Right lobe of liver (tissue), 6 donors: ENCODE measurements around the gene ZFPM1. TPM values are rescaled to one million over a fixed set of nuclear protein-coding genes. Genes with fewer than 3 reads are reported as not detected.

Experiments used
- ATAC-seq, 4 donors: fragments of 200-7000 bp; cut with Tn5 transposase; one replicate each; pipeline ENCODE4 v1.9.1; 2020; ENCODE audit warnings: mild to moderate bottlenecking in 4 of 4, moderate library complexity in 4 of 4
- DNase-seq, 3 donors: peaks; one replicate each; pipeline ENCODE4 v3.0.0-alpha.2; 2020
- H3K27ac ChIP-seq, 3 donors: fragments of 200-600 bp; one replicate each; pipeline ENCODE4 v1.8.0; 2022
- H3K27me3 ChIP-seq, 2 donors: fragments of 200-600 bp; one replicate each; pipeline ENCODE4 v1.8.0; 2022
- H3K36me3 ChIP-seq, 4 donors: fragments of 200-600 bp; sonication (generic) in 1 of 4; one replicate each; pipeline versions ENCODE4 v1.5.1 to v1.8.0; 2017 to 2022; ENCODE audit warnings: control low read depth in 1 of 4
- H3K4me1 ChIP-seq, 4 donors: fragments of 200-600 bp; sonication (generic) in 1 of 4; one replicate each; pipeline versions ENCODE4 v1.5.1 to v1.8.0; 2017 to 2022; ENCODE audit warnings: control low read depth in 1 of 4
- H3K4me3 ChIP-seq, 3 donors: fragments of 200-600 bp; one replicate each; pipeline ENCODE4 v1.8.0; 2022
- H3K9me3 ChIP-seq, 4 donors: fragments of 200-600 bp; sonication (generic) in 1 of 4; one replicate each; pipeline versions ENCODE4 v1.5.1 to v1.8.0; 2017 to 2022; ENCODE audit warnings: control low read depth in 1 of 4
- CTCF ChIP-seq, 4 donors: fragments of 200-600 bp in 3 of 4; fragments of 450-650 bp in 1 of 4; IDR thresholded peaks; one replicate each; pipeline versions ENCODE4 v1.5.1 to v1.8.0; 2016 to 2022; ENCODE audit warnings: antibody characterized with exemption in 4 of 4, mild to moderate bottlenecking in 2 of 4
- POLR2A ChIP-seq: fragments of 450-650 bp; IDR thresholded peaks from one replicate; pipeline ENCODE4 v1.6.1; 2017; ENCODE audit warnings: antibody characterized with exemption, mild to moderate bottlenecking
- WGBS: methylation state at CpG from one replicate; pipeline ENCODE4 v1.1.6; 2018; ENCODE audit warnings: low coverage, low lambda C conversion rate; ENCODE audit not compliant: insufficient coverage; ENCODE audit errors: missing lambda C conversion rate; 5-methylcytosine and 5-hydroxymethylcytosine counted together
- intact Hi-C, 2 donors: fragments of 100-400 bp; cut with DNase I; formaldehyde crosslinking; loops; one replicate each; pipeline versions ENCODE4 v1.11.2 to v1.14.1; 2022
- total RNA-seq, 6 experiments: library from RNA; depleted of rRNA in 2 of 6; stranded (reverse); fragments of >200 nt in 2 of 6; fragmentation: NEBNext Ultra II Directional in 3 of 6; extraction: Animal tissue kit (Norgen Biotek cat#: 25700) in 3 of 6; gene quantifications; one replicate each; pipeline versions ENCODE4 v1.1.0 to v1.2.4, GENCODE V29; 2016 to 2023
- donor health status: DM: no; HTN: yes; CAD: no.
- donor health status: DM: no; HTN: no; CAD: no.
- donor health status: DM: no; HTN: no; CAD: no.
- donor health status: DM: no; HTN: yes; CAD: no.
- donor health status: DM: no; HTN: yes; CAD: no.

The ZFPM1 gene
- total RNA-seq, 6 experiments from 2014 or later, result 3.8 to 15.5 (median 8.3) TPM

- no peaks in the 10 kb centered on the region for H3K4me1 ChIP-seq
- DNase-seq (no peak), ATAC-seq (no peak)
- TF ChIP-seq POLR2A, result no peak
- TF ChIP-seq CTCF (IDR thresholded peaks at IDR 0.05), result no peak
- no peak overlapping the region for H3K4me3 ChIP-seq
- no peaks in the 10 kb centered on the region for H3K27me3 ChIP-seq
- intact Hi-C loops, result no loop called here
- WGBS, result 64% methylated on average over 8 of the region's 8 CpGs
- peaks cover 0 to 9% (median 1%) of the 10 kb centered on the region in 4 donors for H3K9me3 ChIP-seq
- no peak overlapping the region for H3K27ac ChIP-seq
- no peaks in the 10 kb centered on the region for H3K36me3 ChIP-seq
Measured at GRCh38 chr16:88543230-88543813, 90.2 kb downstream of the ZFPM1 start.

DNA sequence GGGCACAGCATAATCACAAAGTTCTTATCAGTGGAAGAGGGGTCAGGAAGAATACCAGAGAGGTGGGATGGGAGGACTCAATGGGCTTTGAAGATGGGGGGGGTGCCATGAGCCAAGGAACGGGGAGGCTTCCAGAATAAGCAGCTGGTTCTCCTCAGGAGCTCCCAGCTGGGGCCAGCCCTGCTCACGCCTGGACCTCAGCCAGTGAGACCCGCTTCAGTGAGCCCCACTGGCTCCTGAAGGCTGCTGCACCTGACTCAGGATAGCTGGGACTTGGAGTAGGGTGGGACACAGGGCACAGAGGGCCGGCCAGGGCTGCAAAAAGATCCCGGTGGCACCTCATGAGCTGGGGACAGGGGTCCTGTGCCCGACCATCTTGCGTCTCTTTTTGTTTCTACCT lies 92.7 kb downstream of the ZFPM1 start:
- no peaks in the 10 kb centered on the region for H3K4me1 ChIP-seq
- no peaks in the 10 kb centered on the region for H3K36me3 ChIP-seq
- H3K4me3 ChIP-seq, result no peak overlapping the region
- intact Hi-C loops, result no loop called here
- TF ChIP-seq POLR2A (no peak), CTCF (IDR thresholded peaks at IDR 0.05) (no peak)
- DNase-seq, result no peak
- no peak overlapping the region for H3K27ac ChIP-seq
- no peak for ATAC-seq
- no peaks in the 10 kb centered on the region for H3K27me3 ChIP-seq
- whole genome bisulfite sequencing, result 50% methylated on average over 1 of the region's 7 CpGs
- H3K9me3 ChIP-seq, result peaks cover 0 to 9% (median 1%) of the 10 kb centered on the region in 4 donors

DNA sequence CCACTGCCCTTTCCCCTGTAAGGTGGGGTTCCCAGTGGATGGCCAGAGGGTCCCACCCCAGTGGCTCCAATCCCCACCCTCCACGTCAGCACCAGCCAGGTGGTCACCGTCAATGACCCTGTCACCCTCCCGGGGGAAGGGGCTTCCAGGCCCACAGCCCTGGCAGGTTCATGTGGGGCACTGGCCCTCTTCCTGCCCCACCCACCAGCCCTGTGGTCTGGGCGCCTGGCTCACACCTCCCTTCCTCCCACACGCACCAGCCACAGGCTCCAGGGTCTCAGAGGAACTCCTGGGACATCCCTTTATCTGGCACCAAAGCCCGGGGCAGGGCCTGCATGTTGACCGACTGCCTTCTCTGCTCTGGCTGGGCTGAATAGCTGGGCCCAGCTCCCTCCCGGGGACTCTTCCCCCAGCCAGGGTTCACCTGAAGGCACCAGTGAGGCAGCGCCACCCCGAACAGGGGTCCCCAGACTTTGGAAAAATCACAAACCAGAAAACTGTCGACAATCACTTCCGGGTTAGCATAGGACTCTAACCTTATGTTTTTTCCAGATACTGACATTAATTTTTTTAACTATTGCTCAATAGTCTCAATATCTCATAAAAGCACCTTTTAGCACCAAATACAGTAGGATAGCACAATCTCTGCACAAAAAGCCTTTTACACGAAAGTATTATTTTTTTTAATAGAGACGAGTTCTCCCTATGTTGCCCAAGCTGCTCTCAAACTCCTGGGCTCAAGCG lies 95.2 kb downstream of the ZFPM1 start:
- intact Hi-C loops, result no loop called here
- no peaks in the 10 kb centered on the region for H3K27me3 ChIP-seq
- no peak for TF ChIP-seq CTCF (IDR thresholded peaks at IDR 0.05)
- TF ChIP-seq POLR2A, result no peak
- H3K4me1 ChIP-seq, result no peaks in the 10 kb centered on the region
- no peak for DNase-seq
- H3K4me3 ChIP-seq, result no peak overlapping the region
- ATAC-seq, result peak in 1 of 4 donors; percentile 13
- no peak overlapping the region for H3K27ac ChIP-seq
- WGBS, result 35% methylated on average over 6 of the region's 15 CpGs
- no peaks in the 10 kb centered on the region for H3K36me3 ChIP-seq
- peaks cover 0 to 6% (median 1%) of the 10 kb centered on the region in 4 donors for H3K9me3 ChIP-seq

- Histone ChIP-seq H3K36me3 (no peaks in the 10 kb centered on the region), H3K27ac (no peak overlapping the region), H3K4me1 (no peaks in the 10 kb centered on the region), H3K27me3 (no peaks in the 10 kb centered on the region), H3K4me3 (no peak overlapping the region), H3K9me3 (no peaks in the 10 kb centered on the region)
- DNase-seq (no peak), ATAC-seq (no peak)
- intact Hi-C loops, result no loop called here
- no peak for TF ChIP-seq CTCF (IDR thresholded peaks at IDR 0.05)
- no peak for TF ChIP-seq POLR2A
- 65% methylated on average over 8 of the region's 13 CpGs for WGBS
Measured at GRCh38 chr16:88548985-88549384, 95.9 kb downstream of the ZFPM1 start.
